Transverse colon (tissue), 4 donors: ENCODE results near the gene SCAF1. TPM values are rescaled to one million over a fixed set of nuclear protein-coding genes. Genes with fewer than 3 reads are reported as not detected.

Experiments
- DNase-seq: peaks from one replicate; pipeline ENCODE4 v3.0.0-alpha.2; 2019
- H3K27ac ChIP-seq, 4 donors: fragments of 200-600 bp; sonication (generic); 2 replicates each; pipeline ENCODE4 v1.5.1; 2016 to 2018; ENCODE audit warnings: inconsistent platforms in 4 of 4
- H3K27me3 ChIP-seq: fragments of 200-600 bp; sonication (generic); 2 replicates; pipeline ENCODE4 v1.5.1; 2017; ENCODE audit warnings: inconsistent platforms
- H3K36me3 ChIP-seq, 4 donors: fragments of 200-600 bp; sonication (generic); 2 replicates each; pipeline ENCODE4 v1.5.1; 2017 to 2019; ENCODE audit warnings: inconsistent platforms in 4 of 4
- H3K4me1 ChIP-seq, 4 donors: fragments of 200-600 bp; sonication (generic); 2 replicates each; pipeline ENCODE4 v1.5.1; 2017 to 2020; ENCODE audit warnings: inconsistent platforms in 4 of 4
- H3K4me3 ChIP-seq, 4 donors: fragments of 200-600 bp; sonication (generic); 1 replicate in 1 of 4; 2 replicates in 3 of 4; pipeline versions ENCODE4 v1.5.1 to v1.6.1; 2017 to 2019; ENCODE audit warnings: inconsistent platforms in 4 of 4
- H3K9me3 ChIP-seq, 2 donors: fragments of 200-600 bp; sonication (generic); 2 replicates each; pipeline ENCODE4 v1.5.1; 2017 to 2019; ENCODE audit warnings: inconsistent platforms in 2 of 2
- CTCF ChIP-seq, 5 experiments: fragments of 200-600 bp in 3 of 5; fragments of 450-650 bp in 2 of 5; sonication (generic) in 3 of 5; IDR thresholded peaks; 1 replicate in 2 of 5; 2 replicates in 3 of 5; pipeline ENCODE4 v1.5.1; 2016 to 2017; ENCODE audit warnings: antibody characterized with exemption in 5 of 5, inconsistent platforms in 3 of 5, mild to moderate bottlenecking in 2 of 5, moderate library complexity in 1 of 5
- EP300 ChIP-seq: sonication (generic); formaldehyde crosslinking; IDR thresholded peaks from one replicate; pipeline ENCODE4 v1.6.1; 2017; ENCODE audit warnings: antibody characterized with exemption, low read depth
- POLR2A ChIP-seq: fragments of 450-650 bp; IDR thresholded peaks from one replicate; pipeline ENCODE4 v1.6.1; 2016; ENCODE audit warnings: antibody characterized with exemption, mild to moderate bottlenecking, moderate library complexity
- POLR2AphosphoS5 ChIP-seq, 3 donors: sonication (generic); formaldehyde crosslinking; IDR thresholded peaks; one replicate each; pipeline ENCODE4 v1.6.1; 2016; ENCODE audit warnings: antibody characterized with exemption in 3 of 3
- WGBS, 2 donors: methylation state at CpG; one replicate each; pipeline ENCODE4 v1.1.5; 2018; ENCODE audit warnings: low coverage in 1 of 2; 5-methylcytosine and 5-hydroxymethylcytosine counted together
- in situ Hi-C, 4 donors: fragments of 200-750 bp; cut with MboI; loops; one replicate each; pipeline versions ENCODE4 v1.15.0 to v1.15.1; 2017; ENCODE audit warnings: low sequenced_read_pairs in 3 of 4, low pct_ligation_motif_present in 1 of 4, low pct_unique_long_range_greater_than_20kb in 1 of 4
- intact Hi-C: fragments of 100-400 bp; cut with DNase I; formaldehyde crosslinking; loops from one replicate; pipeline ENCODE4 v1.15.1; 2023; ENCODE audit warnings: low total_unique reads
- total RNA-seq, 4 donors: library from RNA; depleted of rRNA; stranded (reverse); fragments of >200 nt; gene quantifications; one replicate each; pipeline ENCODE4 v1.1.0, GENCODE V29; 2016

SCAF1 gene
- total RNA-seq, 4 donors from 2014 or later: 20.2 to 118 (median 32.7) TPM

- Histone ChIP-seq H3K4me1 (peaks cover 13 to 27% (median 20%) of the 10 kb centered on the region in 4 donors), H3K27ac (no peak overlapping the region), H3K27me3 (no peaks in the 10 kb centered on the region), H3K36me3 (peaks cover 0 to 44% (median 16%) of the 10 kb centered on the region in 4 donors), H3K4me3 (no peak overlapping the region), H3K9me3 (no peaks in the 10 kb centered on the region)
- in situ Hi-C loops (no loop called here), intact Hi-C loops (no loop called here)
- no peak for TF ChIP-seq EP300
- TF ChIP-seq CTCF (IDR thresholded peaks at IDR 0.05): no peak
- TF ChIP-seq POLR2A: no peak
- 92% methylated on average over 15 of the region's 15 CpGs; no CpG with 5 or more reads in 1 of the 2 donors for WGBS, 2 donors
- DNase-seq: no peak
Observed at GRCh38 chr19:49596407-49596806, 45.6 kb upstream of the SCAF1 start.

- Histone ChIP-seq H3K4me3 (no peak overlapping the region), H3K9me3 (no peaks in the 10 kb centered on the region), H3K27ac (no peak overlapping the region), H3K4me1 (peaks cover 13 to 23% (median 19%) of the 10 kb centered on the region in 4 donors), H3K36me3 (peaks cover 0 to 44% (median 16%) of the 10 kb centered on the region in 4 donors), H3K27me3 (no peaks in the 10 kb centered on the region)
- intact Hi-C loops (no loop called here), in situ Hi-C loops (no loop called here)
- WGBS, 2 donors: 97% methylated on average over 53 of the region's 65 CpGs; no CpG with 5 or more reads in 1 of the 2 donors
- no peak for TF ChIP-seq CTCF (IDR thresholded peaks at IDR 0.05)
- no peak for TF ChIP-seq EP300
- TF ChIP-seq POLR2AphosphoS5 (IDR thresholded peaks at IDR 0.05): no peak
- TF ChIP-seq POLR2A: no peak
- no peak for DNase-seq
Observed at GRCh38 chr19:49596954-49597702, 44.9 kb upstream of the SCAF1 start.

- no peak for TF ChIP-seq CTCF (IDR thresholded peaks at IDR 0.05)
- no peak for TF ChIP-seq POLR2AphosphoS5 (IDR thresholded peaks at IDR 0.05)
- TF ChIP-seq POLR2A: no peak
- no peak for TF ChIP-seq EP300
- H3K27ac ChIP-seq: no peak overlapping the region
- intact Hi-C loops: no loop called here
- H3K27me3 ChIP-seq: no peaks in the 10 kb centered on the region
- peaks cover 0 to 47% (median 18%) of the 10 kb centered on the region in 4 donors for H3K36me3 ChIP-seq
- WGBS, 2 donors: 95 to 100% methylated on average over 3 to 29 of the region's 29 CpGs
- no peak for DNase-seq
- H3K4me3 ChIP-seq: no peak overlapping the region
- H3K9me3 ChIP-seq: no peaks in the 10 kb centered on the region
- H3K4me1 ChIP-seq: peaks cover 9 to 18% (median 14%) of the 10 kb centered on the region in 4 donors
- in situ Hi-C loops: no loop called here
Observed at GRCh38 chr19:49597703-49597974, 44.4 kb upstream of the SCAF1 start.

GRCh38 chr19:49599378-49600295 lies 42.4 kb upstream of the SCAF1 start:
- H3K4me1 ChIP-seq: no peaks in the 10 kb centered on the region
- H3K27me3 ChIP-seq: no peaks in the 10 kb centered on the region
- in situ Hi-C loops: no loop called here
- H3K36me3 ChIP-seq: peaks cover 0 to 54% (median 22%) of the 10 kb centered on the region in 4 donors
- TF ChIP-seq POLR2AphosphoS5 (IDR thresholded peaks at IDR 0.05): no peak
- no peak overlapping the region for H3K4me3 ChIP-seq
- WGBS, 2 donors: 94 to 100% methylated on average over 1 to 26 of the region's 26 CpGs
- no peak for DNase-seq
- intact Hi-C loops: no loop called here
- no peaks in the 10 kb centered on the region for H3K9me3 ChIP-seq
- no peak overlapping the region for H3K27ac ChIP-seq
